ENCODE measurements around the gene SIL1.

SIL1 gene

DNA sequence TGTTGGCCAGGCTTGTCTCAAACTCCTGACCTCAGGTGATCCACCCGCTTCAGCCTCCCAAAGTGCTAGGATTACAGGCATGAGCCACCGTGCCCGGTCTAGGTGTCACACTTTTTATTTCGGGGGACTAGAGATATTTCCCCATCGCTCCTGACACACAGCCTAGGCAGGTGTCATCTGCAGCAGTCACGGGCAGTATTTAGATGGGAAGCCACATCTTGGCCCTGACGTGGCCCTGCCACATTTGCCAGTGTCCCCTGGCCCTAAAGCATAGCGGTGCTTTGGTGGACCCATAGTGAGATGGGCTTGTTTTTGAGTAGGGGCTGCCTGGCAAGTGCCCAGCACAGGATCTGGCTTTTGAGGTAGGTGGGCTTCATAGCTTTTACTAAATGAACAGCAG lies 278.0 kb downstream of the SIL1 start:
- Histone ChIP-seq H3K4me3 (ENCODE audit: control insufficient read depth in 1 of 7, extremely low read depth in 1 of 7, insufficient read depth in 4 of 7, low read depth in 2 of 7, low read length in 6 of 7) (no peak overlapping the region), H3K4me1 (ENCODE audit: control extremely low read depth in 1 of 4, control insufficient read depth in 4 of 4, insufficient read depth in 4 of 4, low read length in 3 of 4) (peaks cover 0 to 1% (median 0%) of the 10 kb centered on the region in 4 experiments), H3K27me3 (replicated peaks in 2 of 5; ENCODE audit: control insufficient read depth in 4 of 5, insufficient read depth in 5 of 5, low read length in 4 of 5) (no peaks in the 10 kb centered on the region), H3K9me3 (ENCODE audit: control extremely low read depth in 1 of 5, control insufficient read depth in 4 of 5, insufficient read depth in 2 of 5, low read depth in 1 of 5, low read length in 4 of 5) (no peaks in the 10 kb centered on the region), H3K27ac (ENCODE audit: insufficient read depth in 1 of 2, low read depth in 1 of 2, low read length in 2 of 2, poor library complexity in 1 of 2, severe bottlenecking in 2 of 2) (no peak overlapping the region), H3K36me3 (ENCODE audit: control insufficient read depth in 4 of 4, insufficient read depth in 4 of 4, low read length in 3 of 4) (peaks cover 3 to 19% (median 9%) of the 10 kb centered on the region in 4 experiments)
- POLR2A ChIA-PET: no interaction called here
- DNase-seq: no peak
- 84% methylated on average over 8 of the region's 8 CpGs for WGBS (ENCODE audit: insufficient coverage)
- CTCF ChIA-PET: interaction anchor here (0.6 to 0.7 kb wide), 2 partner anchors 64 to 470 kb away, joined by 3 read pairs; no protein-coding TSS in a partner anchor

DNA sequence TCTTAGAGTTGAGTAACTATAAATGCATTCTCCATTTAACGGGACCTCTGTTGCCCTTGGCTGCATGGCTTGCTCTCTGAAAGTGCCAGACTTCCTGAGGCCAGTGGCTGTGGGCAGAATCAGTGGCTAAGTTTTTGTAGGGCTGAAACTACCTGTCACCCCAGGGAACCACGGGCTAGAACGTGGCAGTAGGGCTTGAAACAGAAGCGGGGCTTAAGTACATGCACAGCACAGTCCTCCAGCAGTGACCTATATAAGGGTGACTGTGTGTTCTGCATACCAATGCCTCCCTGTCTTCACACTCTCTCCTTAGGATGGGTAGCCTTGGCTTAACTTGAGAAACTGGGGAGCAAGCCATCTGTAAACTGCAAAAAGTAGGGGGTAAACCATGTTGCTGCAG lies 279.5 kb downstream of the SIL1 start:
- Histone ChIP-seq H3K4me1 (ENCODE audit: control extremely low read depth in 1 of 4, control insufficient read depth in 4 of 4, insufficient read depth in 4 of 4, low read length in 3 of 4) (peaks cover 0 to 1% (median 0%) of the 10 kb centered on the region in 4 experiments), H3K27me3 (replicated peaks in 2 of 5; ENCODE audit: control insufficient read depth in 4 of 5, insufficient read depth in 5 of 5, low read length in 4 of 5) (no peaks in the 10 kb centered on the region), H3K4me3 (ENCODE audit: control insufficient read depth in 1 of 7, extremely low read depth in 1 of 7, insufficient read depth in 4 of 7, low read depth in 2 of 7, low read length in 6 of 7) (no peak overlapping the region), H3K27ac (ENCODE audit: insufficient read depth in 1 of 2, low read depth in 1 of 2, low read length in 2 of 2, poor library complexity in 1 of 2, severe bottlenecking in 2 of 2) (no peak overlapping the region), H3K9me3 (ENCODE audit: control extremely low read depth in 1 of 5, control insufficient read depth in 4 of 5, insufficient read depth in 2 of 5, low read depth in 1 of 5, low read length in 4 of 5) (no peaks in the 10 kb centered on the region), H3K36me3 (ENCODE audit: control insufficient read depth in 4 of 4, insufficient read depth in 4 of 4, low read length in 3 of 4) (peaks cover 0 to 10% (median 5%) of the 10 kb centered on the region in 4 experiments)
- WGBS (ENCODE audit: insufficient coverage): 86% methylated on average over 3 of the region's 4 CpGs
- POLR2A ChIA-PET: no interaction called here
- DNase-seq: no peak
- CTCF ChIA-PET: no interaction called here

DNA sequence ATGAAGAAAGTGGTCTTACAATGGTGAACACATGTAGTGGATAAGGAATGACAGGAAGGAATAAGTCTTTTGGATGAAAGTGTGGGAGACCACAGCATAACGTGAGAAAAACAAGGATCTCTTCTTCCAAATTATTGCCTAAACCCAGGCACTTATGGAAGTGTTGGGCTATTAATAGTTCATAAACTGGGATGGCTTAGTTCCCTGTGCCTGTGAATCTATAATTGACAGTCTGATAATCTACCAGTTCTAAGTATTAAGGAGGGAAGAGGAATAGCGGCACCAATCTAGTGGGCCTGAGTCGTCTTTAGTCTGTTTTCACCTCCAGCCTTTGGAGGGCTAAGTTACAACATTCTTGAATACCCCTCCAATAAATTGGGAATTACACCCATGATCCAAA lies 283.8 kb downstream of the SIL1 start:
- no peak overlapping the region for H3K4me3 ChIP-seq (ENCODE audit: control insufficient read depth in 1 of 7, extremely low read depth in 1 of 7, insufficient read depth in 4 of 7, low read depth in 2 of 7, low read length in 6 of 7)
- H3K27ac ChIP-seq (ENCODE audit: insufficient read depth in 1 of 2, low read depth in 1 of 2, low read length in 2 of 2, poor library complexity in 1 of 2, severe bottlenecking in 2 of 2): no peak overlapping the region
- WGBS (ENCODE audit: insufficient coverage): no CpG with 5 or more reads among the region's 3 CpGs
- H3K36me3 ChIP-seq (ENCODE audit: control insufficient read depth in 4 of 4, insufficient read depth in 4 of 4, low read length in 3 of 4): peaks cover 0 to 17% (median 6%) of the 10 kb centered on the region in 4 experiments
- no peak for DNase-seq
- peaks cover 0 to 4% (median 0%) of the 10 kb centered on the region in 5 experiments for H3K9me3 ChIP-seq (ENCODE audit: control extremely low read depth in 1 of 5, control insufficient read depth in 4 of 5, insufficient read depth in 2 of 5, low read depth in 1 of 5, low read length in 4 of 5)
- POLR2A ChIA-PET: interaction anchor here (0.6 kb wide), 1 partner anchor 126 kb away, joined by 3 read pairs; no protein-coding TSS in a partner anchor
- CTCF ChIA-PET: no interaction called here
- H3K27me3 ChIP-seq (replicated peaks in 2 of 5; ENCODE audit: control insufficient read depth in 4 of 5, insufficient read depth in 5 of 5, low read length in 4 of 5): no peaks in the 10 kb centered on the region
- H3K4me1 ChIP-seq (ENCODE audit: control extremely low read depth in 1 of 4, control insufficient read depth in 4 of 4, insufficient read depth in 4 of 4, low read length in 3 of 4): peaks cover 0 to 4% (median under 1%) of the 10 kb centered on the region in 4 experiments

DNA sequence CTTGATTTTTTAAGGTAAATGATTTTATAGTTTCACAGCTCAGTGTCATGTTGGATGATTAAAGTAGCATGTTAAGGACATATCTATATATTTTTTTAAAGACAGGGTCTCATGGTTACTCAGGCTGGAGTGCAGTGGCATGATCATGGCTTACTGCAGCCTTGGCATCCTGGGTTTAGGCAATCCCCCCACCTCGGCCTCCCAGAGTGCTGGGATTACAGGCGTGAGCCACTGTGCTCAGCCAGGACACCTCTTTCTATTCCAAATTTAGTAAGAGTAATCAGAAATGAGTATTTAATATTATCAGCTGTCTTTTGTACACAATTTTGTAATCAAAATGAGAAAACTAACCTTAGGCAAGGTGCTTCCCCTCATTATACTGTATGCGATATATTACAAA lies 284.4 kb downstream of the SIL1 start:
- no peaks in the 10 kb centered on the region for H3K27me3 ChIP-seq (replicated peaks in 2 of 5; ENCODE audit: control insufficient read depth in 4 of 5, insufficient read depth in 5 of 5, low read length in 4 of 5)
- H3K27ac ChIP-seq (ENCODE audit: insufficient read depth in 1 of 2, low read depth in 1 of 2, low read length in 2 of 2, poor library complexity in 1 of 2, severe bottlenecking in 2 of 2): no peak overlapping the region
- peaks cover 0 to 4% (median 0%) of the 10 kb centered on the region in 5 experiments for H3K9me3 ChIP-seq (ENCODE audit: control extremely low read depth in 1 of 5, control insufficient read depth in 4 of 5, insufficient read depth in 2 of 5, low read depth in 1 of 5, low read length in 4 of 5)
- DNase-seq: no peak
- H3K4me1 ChIP-seq (ENCODE audit: control extremely low read depth in 1 of 4, control insufficient read depth in 4 of 4, insufficient read depth in 4 of 4, low read length in 3 of 4): peaks cover 0 to 4% (median under 1%) of the 10 kb centered on the region in 4 experiments
- no CpG with 5 or more reads among the region's 3 CpGs for WGBS (ENCODE audit: insufficient coverage)
- H3K4me3 ChIP-seq (ENCODE audit: control insufficient read depth in 1 of 7, extremely low read depth in 1 of 7, insufficient read depth in 4 of 7, low read depth in 2 of 7, low read length in 6 of 7): no peak overlapping the region
- POLR2A ChIA-PET: no interaction called here
- CTCF ChIA-PET: interaction anchor here (0.6 kb wide), 1 partner anchor 41 kb away, joined by 3 read pairs; no protein-coding TSS in a partner anchor
- H3K36me3 ChIP-seq (ENCODE audit: control insufficient read depth in 4 of 4, insufficient read depth in 4 of 4, low read length in 3 of 4): peaks cover 0 to 16% (median 5%) of the 10 kb centered on the region in 4 experiments

DNA sequence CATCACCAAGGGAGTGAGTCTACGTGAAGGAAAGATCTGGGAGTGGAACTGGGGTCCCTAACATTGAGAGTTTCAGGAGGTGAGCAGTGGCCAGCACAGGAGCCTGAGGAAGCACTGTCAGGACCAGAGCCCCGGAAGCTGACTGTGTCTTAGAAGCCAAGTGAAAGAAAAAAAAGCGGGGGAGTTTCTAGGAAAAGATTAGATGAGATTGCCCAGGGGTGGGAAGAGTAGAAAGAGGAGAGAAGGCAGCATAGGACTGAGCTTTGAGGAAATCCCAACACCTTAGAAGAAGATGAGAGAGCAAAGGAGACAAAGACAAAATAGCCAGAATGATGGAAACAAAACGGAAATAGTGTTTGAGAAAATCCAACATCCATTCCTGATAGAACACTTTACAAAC lies 286.1 kb downstream of the SIL1 start:
- 93% methylated on average over 3 of the region's 4 CpGs for WGBS (ENCODE audit: insufficient coverage)
- H3K36me3 ChIP-seq (ENCODE audit: control insufficient read depth in 4 of 4, insufficient read depth in 4 of 4, low read length in 3 of 4): peaks cover 0 to 14% (median 3%) of the 10 kb centered on the region in 4 experiments
- peaks cover 0 to 4% (median 0%) of the 10 kb centered on the region in 4 experiments for H3K4me1 ChIP-seq (ENCODE audit: control extremely low read depth in 1 of 4, control insufficient read depth in 4 of 4, insufficient read depth in 4 of 4, low read length in 3 of 4)
- H3K27me3 ChIP-seq (replicated peaks in 2 of 5; ENCODE audit: control insufficient read depth in 4 of 5, insufficient read depth in 5 of 5, low read length in 4 of 5): no peaks in the 10 kb centered on the region
- H3K27ac ChIP-seq (ENCODE audit: insufficient read depth in 1 of 2, low read depth in 1 of 2, low read length in 2 of 2, poor library complexity in 1 of 2, severe bottlenecking in 2 of 2): no peak overlapping the region
- ChIA-PET CTCF (no interaction called here), POLR2A (interaction anchor here (0.5 kb wide), 1 partner anchor 12 kb away, joined by 3 read pairs; no protein-coding TSS in a partner anchor)
- H3K4me3 ChIP-seq (ENCODE audit: control insufficient read depth in 1 of 7, extremely low read depth in 1 of 7, insufficient read depth in 4 of 7, low read depth in 2 of 7, low read length in 6 of 7): no peak overlapping the region
- peaks cover 0 to 4% (median 0%) of the 10 kb centered on the region in 5 experiments for H3K9me3 ChIP-seq (ENCODE audit: control extremely low read depth in 1 of 5, control insufficient read depth in 4 of 5, insufficient read depth in 2 of 5, low read depth in 1 of 5, low read length in 4 of 5)
- no peak for DNase-seq

DNA sequence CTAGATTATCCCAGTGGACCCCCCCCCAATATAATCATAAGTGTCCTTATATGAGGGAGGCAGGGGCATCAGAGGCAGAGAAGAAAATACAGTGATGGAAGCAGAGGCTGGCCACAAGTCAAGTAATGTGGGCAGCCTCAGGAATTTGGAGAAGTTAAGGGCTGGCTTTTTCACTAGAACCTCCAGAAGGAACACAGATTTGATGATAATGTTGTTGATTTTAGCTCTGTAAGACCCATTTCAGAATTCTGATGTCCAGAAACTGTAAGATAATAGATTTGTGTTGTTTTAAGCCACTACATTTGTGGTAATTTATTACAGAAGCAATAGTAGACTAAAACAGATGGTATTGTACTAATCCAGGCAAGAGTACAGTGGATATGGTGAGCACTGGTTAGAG lies 286.7 kb downstream of the SIL1 start:
- Histone ChIP-seq H3K27me3 (replicated peaks in 2 of 5; ENCODE audit: control insufficient read depth in 4 of 5, insufficient read depth in 5 of 5, low read length in 4 of 5) (no peaks in the 10 kb centered on the region), H3K4me1 (ENCODE audit: control extremely low read depth in 1 of 4, control insufficient read depth in 4 of 4, insufficient read depth in 4 of 4, low read length in 3 of 4) (peaks cover 0 to 4% (median 0%) of the 10 kb centered on the region in 4 experiments), H3K36me3 (ENCODE audit: control insufficient read depth in 4 of 4, insufficient read depth in 4 of 4, low read length in 3 of 4) (peaks cover 0 to 17% (median 4%) of the 10 kb centered on the region in 4 experiments), H3K9me3 (ENCODE audit: control extremely low read depth in 1 of 5, control insufficient read depth in 4 of 5, insufficient read depth in 2 of 5, low read depth in 1 of 5, low read length in 4 of 5) (peaks cover 0 to 4% (median 0%) of the 10 kb centered on the region in 5 experiments), H3K4me3 (ENCODE audit: control insufficient read depth in 1 of 7, extremely low read depth in 1 of 7, insufficient read depth in 4 of 7, low read depth in 2 of 7, low read length in 6 of 7) (no peak overlapping the region), H3K27ac (ENCODE audit: insufficient read depth in 1 of 2, low read depth in 1 of 2, low read length in 2 of 2, poor library complexity in 1 of 2, severe bottlenecking in 2 of 2) (no peak overlapping the region)
- CTCF ChIA-PET: no interaction called here
- POLR2A ChIA-PET: interaction anchor here (0.5 kb wide), 1 partner anchor 11 kb away, joined by 3 read pairs; no protein-coding TSS in a partner anchor
- DNase-seq: no peak

DNA sequence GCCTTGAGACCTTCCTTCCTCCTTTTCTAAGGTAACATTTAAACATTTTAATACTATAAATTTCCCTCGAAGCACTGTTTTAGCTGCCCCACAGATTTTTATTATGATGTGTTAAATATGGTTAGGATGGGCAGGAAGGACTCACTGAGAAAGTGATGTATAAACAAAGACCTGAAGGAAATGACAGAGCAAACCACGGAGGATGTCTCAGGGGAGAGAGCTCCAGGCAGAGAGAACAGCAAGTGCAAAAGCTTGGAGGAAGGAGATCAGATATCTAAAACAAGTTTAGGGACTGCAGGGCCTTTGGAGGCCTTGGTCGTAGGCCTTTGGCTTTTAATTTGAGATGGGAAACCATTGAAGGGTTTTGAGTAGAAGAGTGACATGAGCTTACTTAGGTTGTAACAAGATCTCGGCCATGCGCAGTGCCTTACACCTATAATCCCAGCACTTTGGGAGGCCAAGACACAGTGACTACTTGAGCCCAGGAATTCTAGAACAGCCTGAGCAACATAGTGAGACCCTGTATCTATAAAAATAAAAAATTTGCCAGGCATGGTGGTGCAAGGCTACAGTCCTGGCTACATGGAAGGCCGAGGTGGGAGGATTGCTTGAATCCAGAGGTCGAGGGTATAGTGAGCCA lies 287.5 kb downstream of the SIL1 start:
- WGBS (ENCODE audit: insufficient coverage): 89% methylated on average over 3 of the region's 7 CpGs
- no peak for DNase-seq
- Histone ChIP-seq H3K36me3 (ENCODE audit: control insufficient read depth in 4 of 4, insufficient read depth in 4 of 4, low read length in 3 of 4) (peaks cover 0 to 23% (median 8%) of the 10 kb centered on the region in 4 experiments), H3K27me3 (replicated peaks in 2 of 5; ENCODE audit: control insufficient read depth in 4 of 5, insufficient read depth in 5 of 5, low read length in 4 of 5) (no peaks in the 10 kb centered on the region), H3K4me1 (ENCODE audit: control extremely low read depth in 1 of 4, control insufficient read depth in 4 of 4, insufficient read depth in 4 of 4, low read length in 3 of 4) (peaks cover 0 to 4% (median 0%) of the 10 kb centered on the region in 4 experiments), H3K9me3 (ENCODE audit: control extremely low read depth in 1 of 5, control insufficient read depth in 4 of 5, insufficient read depth in 2 of 5, low read depth in 1 of 5, low read length in 4 of 5) (peaks cover 0 to 4% (median 0%) of the 10 kb centered on the region in 5 experiments), H3K27ac (ENCODE audit: insufficient read depth in 1 of 2, low read depth in 1 of 2, low read length in 2 of 2, poor library complexity in 1 of 2, severe bottlenecking in 2 of 2) (no peak overlapping the region), H3K4me3 (ENCODE audit: control insufficient read depth in 1 of 7, extremely low read depth in 1 of 7, insufficient read depth in 4 of 7, low read depth in 2 of 7, low read length in 6 of 7) (no peak overlapping the region)
- POLR2A ChIA-PET: no interaction called here
- CTCF ChIA-PET: no interaction called here
